Lung (tissue), 12 donors: Measurements from ENCODE around the gene FNDC5. TPM values are rescaled to one million over a fixed set of nuclear protein-coding genes. Genes with fewer than 3 reads are reported as not detected.

Experiments
- ATAC-seq: fragments of 200-7000 bp; cut with Tn5 transposase; one replicate; pipeline ENCODE4 v1.9.1; 2020; ENCODE audit warnings: moderate number of reproducible peaks; ENCODE audit not compliant: insufficient read depth, low FRiP score
- DNase-seq, 3 donors: peaks; one replicate each; pipeline ENCODE4 v3.0.0-alpha.2; 2013 to 2017
- H3K27ac ChIP-seq, 2 donors: one replicate each; pipeline ENCODE4 v1.5.1; 2013; ENCODE audit warnings: mild to moderate bottlenecking in 2 of 2, moderate library complexity in 2 of 2, control low read depth in 1 of 2, inconsistent platforms in 1 of 2, low read depth in 1 of 2, low read length in 1 of 2
- H3K27me3 ChIP-seq, 3 donors: one replicate each; pipeline ENCODE4 v1.5.1; 2013; ENCODE audit warnings: low read length in 2 of 3; ENCODE audit not compliant: control insufficient read depth in 3 of 3, insufficient read depth in 3 of 3
- H3K36me3 ChIP-seq, 4 donors: one replicate each; pipeline ENCODE4 v1.5.1; 2013; ENCODE audit warnings: low read length in 4 of 4, mild to moderate bottlenecking in 1 of 4, moderate library complexity in 1 of 4; ENCODE audit not compliant: control insufficient read depth in 4 of 4, insufficient read depth in 4 of 4
- H3K4me1 ChIP-seq, 5 donors: one replicate each; pipeline ENCODE4 v1.5.1; 2013; ENCODE audit warnings: low read length in 5 of 5, mild to moderate bottlenecking in 2 of 5, moderate library complexity in 1 of 5; ENCODE audit not compliant: control insufficient read depth in 5 of 5, insufficient read depth in 5 of 5
- H3K4me3 ChIP-seq: one replicate; pipeline ENCODE4 v1.5.1; 2013; ENCODE audit warnings: mild to moderate bottlenecking, control low read depth, moderate library complexity
- H3K9ac ChIP-seq, 2 donors: one replicate each; pipeline ENCODE4 v1.5.1; 2013; ENCODE audit warnings: low read length in 2 of 2, control low read depth in 1 of 2; ENCODE audit not compliant: insufficient read depth in 1 of 2
- H3K9me3 ChIP-seq, 4 donors: one replicate each; pipeline ENCODE4 v1.5.1; 2013; ENCODE audit warnings: low read length in 3 of 4, mild to moderate bottlenecking in 1 of 4, moderate library complexity in 1 of 4; ENCODE audit not compliant: control insufficient read depth in 4 of 4, insufficient read depth in 3 of 4
- WGBS, 2 donors: extraction: QIAGEN DNeasy Blood & Tissue Kit; methylation state at CpG; one replicate each; pipeline ENCODE4 v1.1.7; 2013; 5-methylcytosine and 5-hydroxymethylcytosine counted together
- polyA plus RNA-seq, 2 donors: library from polyadenylated mRNA; stranded (reverse); fragments of 200-250 nt; gene quantifications; one replicate each; pipeline ENCODE4 v1.2.1, GENCODE V29; 2013
- total RNA-seq, 2 donors: library from RNA; depleted of rRNA in 1 of 2; stranded (reverse); fragments of >200 nt in 1 of 2; gene quantifications; one replicate each; pipeline ENCODE4 v1.2.1, GENCODE V29; 2014 to 2021
- TF ChIP-seq, protein P1 (sequence below): IDR thresholded peaks from 2 replicates; pipeline ENCODE4 v1.5.1; 2012; ENCODE audit warnings: mild to moderate bottlenecking; ENCODE audit errors: control extremely low read depth, extremely low read depth
- donor health status: control.
- donor health status: control.
- donor health status: Bipolar disorder and iron deficiency.
- donor health status: healthy.
- donor health status: DM: yes; HTN: yes; CAD: no.

FNDC5 gene
- total and polyA plus RNA-seq, 4 donors: 0.10 to 5.3 (median 0.25) TPM

GRCh38 chr1:32887623-32888022 lies 16.9 kb upstream of the FNDC5 start:
- no peak overlapping the region for H3K27ac ChIP-seq
- DNase-seq (no peak), ATAC-seq (no peak)
- TF ChIP-seq, protein P1, sequence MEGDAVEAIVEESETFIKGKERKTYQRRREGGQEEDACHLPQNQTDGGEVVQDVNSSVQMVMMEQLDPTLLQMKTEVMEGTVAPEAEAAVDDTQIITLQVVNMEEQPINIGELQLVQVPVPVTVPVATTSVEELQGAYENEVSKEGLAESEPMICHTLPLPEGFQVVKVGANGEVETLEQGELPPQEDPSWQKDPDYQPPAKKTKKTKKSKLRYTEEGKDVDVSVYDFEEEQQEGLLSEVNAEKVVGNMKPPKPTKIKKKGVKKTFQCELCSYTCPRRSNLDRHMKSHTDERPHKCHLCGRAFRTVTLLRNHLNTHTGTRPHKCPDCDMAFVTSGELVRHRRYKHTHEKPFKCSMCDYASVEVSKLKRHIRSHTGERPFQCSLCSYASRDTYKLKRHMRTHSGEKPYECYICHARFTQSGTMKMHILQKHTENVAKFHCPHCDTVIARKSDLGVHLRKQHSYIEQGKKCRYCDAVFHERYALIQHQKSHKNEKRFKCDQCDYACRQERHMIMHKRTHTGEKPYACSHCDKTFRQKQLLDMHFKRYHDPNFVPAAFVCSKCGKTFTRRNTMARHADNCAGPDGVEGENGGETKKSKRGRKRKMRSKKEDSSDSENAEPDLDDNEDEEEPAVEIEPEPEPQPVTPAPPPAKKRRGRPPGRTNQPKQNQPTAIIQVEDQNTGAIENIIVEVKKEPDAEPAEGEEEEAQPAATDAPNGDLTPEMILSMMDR: no peak
- H3K4me3 ChIP-seq: no peak overlapping the region
- peaks cover 0 to 5% (median 0%) of the 10 kb centered on the region in 5 donors for H3K4me1 ChIP-seq
- H3K27me3 ChIP-seq: peaks cover 3 to 37% (median 26%) of the 10 kb centered on the region in 3 donors
- H3K9me3 ChIP-seq: peaks cover 0 to 4% (median 0%) of the 10 kb centered on the region in 4 donors
- 77 to 81% methylated on average over 12 of the region's 12 CpGs for WGBS, 2 donors
- no peak overlapping the region for H3K9ac ChIP-seq
- H3K36me3 ChIP-seq: no peaks in the 10 kb centered on the region

- TF ChIP-seq, protein P1: no peak
- no peak overlapping the region for H3K4me3 ChIP-seq
- no peak overlapping the region for H3K9ac ChIP-seq
- H3K27ac ChIP-seq: no peak overlapping the region
- ATAC-seq (no peak), DNase-seq (no peak)
- 41 to 48% methylated on average over 17 to 19 of the region's 19 CpGs for WGBS, 2 donors
- peaks cover 0 to 2% (median 0%) of the 10 kb centered on the region in 4 donors for H3K9me3 ChIP-seq
- H3K36me3 ChIP-seq: no peaks in the 10 kb centered on the region
- peaks cover 0 to 9% (median 0%) of the 10 kb centered on the region in 5 donors for H3K4me1 ChIP-seq
- H3K27me3 ChIP-seq: peaks cover 3 to 37% (median 22%) of the 10 kb centered on the region in 3 donors
These were observed 16.2 kb upstream of the FNDC5 start for GRCh38 chr1:32886828-32887414.

GRCh38 chr1:32886004-32886827 lies 15.5 kb upstream of the FNDC5 start, which contains the start of gene HPCA:
TSS of gene HPCA (plus strand) at chr1:32886491. CDS start at chr1:32888899, 2,408 bp downstream.
- WGBS, 2 donors: 4% methylated on average over 40 to 79 of the region's 79 CpGs

More at GRCh38 chr1:32886004-32886827, 15.5 kb upstream of the FNDC5 start, which contains the start of gene HPCA:
- H3K4me1 ChIP-seq: peaks cover 0 to 10% (median 0%) of the 10 kb centered on the region in 5 donors
- H3K27ac ChIP-seq: no peak within 1 kb of the TSS
- H3K36me3 ChIP-seq: no peaks in the 10 kb centered on the region
- H3K9ac ChIP-seq: no peak within 1 kb of the TSS
- peaks cover 3 to 37% (median 16%) of the 10 kb centered on the region in 3 donors for H3K27me3 ChIP-seq
- TF ChIP-seq, protein P1: no peak
- ATAC-seq (peak; percentile 73), DNase-seq (peak; percentile 62 to 80 (median 74))
- H3K4me3 ChIP-seq: no peak within 1 kb of the TSS
- peaks cover 0 to 2% (median 0%) of the 10 kb centered on the region in 4 donors for H3K9me3 ChIP-seq
